Measurements from ENCODE around the gene SYVN1.

DNA sequence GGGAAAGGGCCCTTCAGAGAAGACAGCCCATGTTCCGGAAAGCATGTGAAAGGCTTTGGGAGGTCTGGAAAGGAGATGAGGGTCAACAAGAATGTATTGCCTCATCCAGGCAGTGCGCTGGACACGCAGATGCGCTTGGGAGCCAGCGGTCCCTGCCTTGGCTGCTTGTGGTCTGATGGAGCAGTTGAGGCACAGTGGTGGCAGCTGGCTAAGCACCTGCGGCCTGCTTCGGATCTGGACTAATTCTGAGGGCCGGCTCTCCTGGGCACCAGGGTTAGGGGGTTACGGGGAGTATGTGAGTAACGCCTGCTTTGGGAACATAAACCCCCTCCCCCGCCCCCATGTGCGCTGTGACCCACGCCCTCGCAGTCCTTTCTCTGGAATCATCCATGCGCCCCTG is 27.2 kb downstream of the SYVN1 start:
- TF ChIP-seq SUZ12 (IDR thresholded peaks at IDR 0.05) (no peak), HDGF (IDR thresholded peaks at IDR 0.05; ENCODE audit: borderline replicate concordance) (no peak)
